ENCODE results near the gene ATP9A.

- TF ChIP-seq, protein P1, sequence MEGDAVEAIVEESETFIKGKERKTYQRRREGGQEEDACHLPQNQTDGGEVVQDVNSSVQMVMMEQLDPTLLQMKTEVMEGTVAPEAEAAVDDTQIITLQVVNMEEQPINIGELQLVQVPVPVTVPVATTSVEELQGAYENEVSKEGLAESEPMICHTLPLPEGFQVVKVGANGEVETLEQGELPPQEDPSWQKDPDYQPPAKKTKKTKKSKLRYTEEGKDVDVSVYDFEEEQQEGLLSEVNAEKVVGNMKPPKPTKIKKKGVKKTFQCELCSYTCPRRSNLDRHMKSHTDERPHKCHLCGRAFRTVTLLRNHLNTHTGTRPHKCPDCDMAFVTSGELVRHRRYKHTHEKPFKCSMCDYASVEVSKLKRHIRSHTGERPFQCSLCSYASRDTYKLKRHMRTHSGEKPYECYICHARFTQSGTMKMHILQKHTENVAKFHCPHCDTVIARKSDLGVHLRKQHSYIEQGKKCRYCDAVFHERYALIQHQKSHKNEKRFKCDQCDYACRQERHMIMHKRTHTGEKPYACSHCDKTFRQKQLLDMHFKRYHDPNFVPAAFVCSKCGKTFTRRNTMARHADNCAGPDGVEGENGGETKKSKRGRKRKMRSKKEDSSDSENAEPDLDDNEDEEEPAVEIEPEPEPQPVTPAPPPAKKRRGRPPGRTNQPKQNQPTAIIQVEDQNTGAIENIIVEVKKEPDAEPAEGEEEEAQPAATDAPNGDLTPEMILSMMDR (conservative IDR thresholded peaks at IDR 0.05 in 1 of 2, IDR thresholded peaks at IDR 0.05 in 1 of 2; ENCODE audit: extremely low read depth in 1 of 2, insufficient read depth in 1 of 2, low read depth in 1 of 2, low read length in 2 of 2): no peak
- no peak for TF ChIP-seq EZH2 (IDR thresholded peaks at IDR 0.05; ENCODE audit: borderline replicate concordance, low read length)
Measured at GRCh38 chr20:51565298-51566144, 202.7 kb downstream of the ATP9A start.

Data from mammary epithelial cell (primary cell).